K562 (cell line): Measurements from ENCODE around the gene ERBB4. TPM values are rescaled to one million over a fixed set of nuclear protein-coding genes. Genes with fewer than 3 reads are reported as not detected.

Source experiments
- ATAC-seq: fragments of 200-7000 bp; cut with Tn5 transposase; 3 replicates; pipeline ENCODE4 v1.9.1; 2020; ENCODE audit warnings: moderate library complexity
- BruUV-seq: library from RNA; stranded (reverse); fragments of 400-500 nt; replicated peaks from 2 replicates; lab custom pipeline; 2021; lab: Mats Ljungman, UMichigan
- CTCF ChIA-PET: fragments of 300-600 bp; formaldehyde crosslinking; extraction: SDS; loops from one replicate; lab custom pipeline; 2021; ENCODE audit warnings: low intra/inter-chr PET ratio; lab: Yijun Ruan, JAX
- POLR2A ChIA-PET: fragments of 300-600, 350-650 bp; sonication (Branson Sonifier 250); formaldehyde crosslinking; extraction: SDS; loops from one replicate; lab custom pipeline; 2021; ENCODE audit warnings: antibody characterized with exemption, inconsistent platforms; lab: Yijun Ruan, JAX
- DNase-seq, 4 experiments: peaks; one replicate each; pipeline versions ENCODE4 v3.0.0 to v3.0.0-alpha.2; 2011 to 2018; ENCODE audit warnings: low spot score in 3 of 4, mixed read lengths in 3 of 4; ENCODE audit errors: extremely low read depth in 1 of 4
- FAIRE-seq: peaks from 2 replicates; lab custom pipeline; 2011; peaks lifted over from hg19 to GRCh38; lab: Jason Lieb, UNC
- H2AFZ ChIP-seq: 2 replicates; pipeline ENCODE4 v1.6.0; 2011; ENCODE audit warnings: low read depth, low read length, control low read depth, inconsistent platforms
- H3K27ac ChIP-seq: fragments of 200-600 bp; 3 replicates; pipeline ENCODE4 v1.8.0; 2011; ENCODE audit warnings: low read depth, mild to moderate bottlenecking, control low read depth, inconsistent platforms, low read length, moderate library complexity, mixed read lengths; ENCODE audit errors: extremely low read depth
- H3K27me3 ChIP-seq, 2 experiments: fragments of 300-600 bp in 1 of 2; 2 replicates in 1 of 2; 3 replicates in 1 of 2; pipeline versions ENCODE4 v1.6.0 to v1.8.0; 2011; ENCODE audit warnings: inconsistent platforms in 2 of 2, low read length in 2 of 2, mild to moderate bottlenecking in 1 of 2, mixed read lengths in 1 of 2, moderate library complexity in 1 of 2; ENCODE audit not compliant: control insufficient read depth in 2 of 2, insufficient read depth in 2 of 2
- H3K36me3 ChIP-seq: fragments of 300-600 bp; 3 replicates; pipeline ENCODE4 v1.8.0; 2011; ENCODE audit warnings: mild to moderate bottlenecking, low read length, inconsistent platforms; ENCODE audit not compliant: control insufficient read depth, insufficient read depth
- H3K4me1 ChIP-seq, 2 experiments: fragments of 200-600 bp in 1 of 2; replicated peaks in 1 of 2; 2 replicates in 1 of 2; 3 replicates in 1 of 2; pipeline versions ENCODE4 v1.5.1 to v1.8.0; 2011; ENCODE audit warnings: inconsistent platforms in 2 of 2, low read length in 2 of 2, mild to moderate bottlenecking in 1 of 2, mixed read lengths in 1 of 2, moderate library complexity in 1 of 2; ENCODE audit not compliant: control insufficient read depth in 2 of 2, insufficient read depth in 2 of 2
- H3K4me2 ChIP-seq: 2 replicates; pipeline ENCODE4 v1.6.1; 2011; ENCODE audit warnings: low read length, control low read depth, inconsistent platforms, mixed read lengths; ENCODE audit not compliant: insufficient read depth
- H3K4me3 ChIP-seq: fragments of 200-600 bp; sonication (generic), shearing (Covaris generic); 2 replicates; pipeline ENCODE4 v1.5.1; 2016; ENCODE audit warnings: control low read depth, inconsistent platforms
- H3K79me2 ChIP-seq: fragments of 200-600 bp; 3 replicates; pipeline ENCODE4 v1.8.0; 2011; ENCODE audit warnings: low read length, inconsistent platforms; ENCODE audit not compliant: control insufficient read depth, insufficient read depth
- H3K9ac ChIP-seq, 2 experiments: 2 replicates each; pipeline versions ENCODE4 v1.6.0 to v1.6.1; 2011; ENCODE audit warnings: low read depth in 2 of 2, low read length in 2 of 2, control low read depth in 1 of 2, inconsistent platforms in 1 of 2, mild to moderate bottlenecking in 1 of 2, mixed read lengths in 1 of 2; ENCODE audit not compliant: insufficient read depth in 1 of 2
- H3K9me1 ChIP-seq: one replicate; pipeline ENCODE4 v1.6.0; 2011; ENCODE audit warnings: inconsistent platforms, mild to moderate bottlenecking, low read length, moderate library complexity; ENCODE audit not compliant: control insufficient read depth, insufficient read depth
- H3K9me3 ChIP-seq: replicated peaks from 2 replicates; pipeline ENCODE4 v1.5.1; 2011; ENCODE audit warnings: low read depth, low read length, inconsistent platforms; ENCODE audit not compliant: control insufficient read depth, insufficient read depth
- H4K20me1 ChIP-seq: replicated peaks from 2 replicates; pipeline ENCODE4 v1.6.1; 2011; ENCODE audit warnings: low read length, inconsistent platforms, mixed read lengths; ENCODE audit not compliant: control insufficient read depth, insufficient read depth
- CHD2 ChIP-seq: IDR thresholded peaks from 2 replicates; pipeline ENCODE4 v1.6.1; 2011; ENCODE audit warnings: low read depth, low read length
- DEAF1 ChIP-seq: fragments of 450-650 bp; formaldehyde crosslinking; IDR thresholded peaks from 2 replicates; pipeline ENCODE4 v1.4.0; 2020; ENCODE audit warnings: mild to moderate bottlenecking, moderate library complexity
- E2F5 ChIP-seq: sonication (generic); formaldehyde crosslinking; IDR thresholded peaks from 2 replicates; pipeline ENCODE4 v1.8.0; 2022; ENCODE audit warnings: mild to moderate bottlenecking, missing genetic modification reagents
- E4F1 ChIP-seq: fragments of 250-450 bp; sonication (Bioruptor Pico); IDR thresholded peaks from 2 replicates; pipeline ENCODE4 v1.5.0; 2021; ENCODE audit warnings: mild to moderate bottlenecking, borderline replicate concordance
- FUS ChIP-seq: fragments of 200-400 bp; formaldehyde crosslinking; optimal IDR thresholded peaks from 2 replicates; pipeline ENCODE3; 2017; ENCODE audit warnings: low read depth, low read length
- HDAC2 ChIP-seq: fragments of 450-650 bp; IDR thresholded peaks from 2 replicates; pipeline ENCODE4 v1.6.1; 2016; ENCODE audit warnings: mild to moderate bottlenecking
- HMGN3 ChIP-seq: IDR thresholded peaks from 2 replicates; pipeline ENCODE4 v1.6.1; 2011; ENCODE audit warnings: borderline replicate concordance, low read depth, mild to moderate bottlenecking, mixed read lengths, low read length; ENCODE audit not compliant: insufficient read length; ENCODE audit errors: extremely low read depth
- LARP7 ChIP-seq: fragments of 450-650 bp; IDR thresholded peaks from 2 replicates; pipeline ENCODE4 v1.6.1; 2016
- MBD2 ChIP-seq: sonication (generic); IDR thresholded peaks from 2 replicates; pipeline ENCODE4 v1.6.1; 2016; ENCODE audit warnings: low read depth, borderline replicate concordance
- NFIC ChIP-seq: fragments of 450-650 bp; IDR thresholded peaks from 2 replicates; pipeline ENCODE4 v1.6.1; 2017; ENCODE audit warnings: mild to moderate bottlenecking, inconsistent platforms
- NR2C1 ChIP-seq, 2 experiments: fragments of 450-650 bp; IDR thresholded peaks; 2 replicates each; pipeline ENCODE4 v1.6.1; 2017; ENCODE audit warnings: mild to moderate bottlenecking in 2 of 2, antibody characterized with exemption in 1 of 2, inconsistent platforms in 1 of 2, missing compliant biosample characterization in 1 of 2, missing genetic modification characterization in 1 of 2
- TARDBP ChIP-seq: fragments of 450-650 bp; IDR thresholded peaks from 2 replicates; pipeline ENCODE4 v1.6.1; 2016
- ZBTB33 ChIP-seq: sonication (generic); formaldehyde crosslinking; IDR thresholded peaks from 2 replicates; pipeline ENCODE4 v1.8.1; 2023; ENCODE audit warnings: mild to moderate bottlenecking, missing genetic modification reagents
- ZBTB49 ChIP-seq: sonication (generic); formaldehyde crosslinking; IDR thresholded peaks from 2 replicates; pipeline ENCODE4 v1.8.0; 2022; ENCODE audit warnings: missing genetic modification reagents, mild to moderate bottlenecking, borderline replicate concordance
- WGBS: fragments of 100-300 bp; shearing (Covaris generic); methylation state at CpG from one replicate; pipeline ENCODE4 v1.1.6; 2016; ENCODE audit warnings: low coverage, mixed read lengths; ENCODE audit not compliant: insufficient coverage; ENCODE audit errors: missing lambda C conversion rate; 5-methylcytosine and 5-hydroxymethylcytosine counted together
- in situ Hi-C: fragments of 300-500 bp; cut with MboI; formaldehyde crosslinking; loops from 4 replicates; pipeline ENCODE4 v1.15.0; 2018; ENCODE audit warnings: inconsistent platforms, mixed read lengths
- intact Hi-C: fragments of 100-400 bp; cut with micrococcal nuclease; formaldehyde crosslinking; loops from 2 replicates; pipeline ENCODE4 v1.14.2; 2022
- polyA plus RNA-seq, 8 experiments: library from polyadenylated mRNA; depleted of rRNA in 4 of 8; stranded (reverse) in 5 of 8; unstranded in 3 of 8; fragments of >200 nt; fragmentation: Nextera tagmentation in 2 of 8; fragmentation: Illumina TruSeq in 1 of 8; extraction: Ambion mirVana in 2 of 8; extraction: Trizol in 1 of 8; gene quantifications; 2 replicates each; pipeline versions ENCODE4 v1.2.1 to v1.2.3, GENCODE V29; 2011 to 2014; ENCODE audit warnings: inconsistent platforms in 1 of 8, missing spikeins in 1 of 8
- total RNA-seq, 7 experiments: library from RNA; depleted of rRNA in 6 of 7; stranded (reverse); fragments of >200 nt in 6 of 7; fragmentation: Illumina TruSeq in 2 of 7; extraction: Trizol in 2 of 7; gene quantifications; 2 replicates each; pipeline versions ENCODE4 v1.2.1 to v1.2.3, GENCODE V29; 2011 to 2021; ENCODE audit warnings: low replicate concordance in 1 of 7

The ERBB4 gene
- total and polyA plus RNA-seq, 9 of the 15 experiments (the other 6 are each of a cell fraction or from before 2014, with no cell fraction given) = not detected

GRCh38 chr2:212265777-212266176 is 272.8 kb downstream of the ERBB4 start:
- Histone ChIP-seq H3K4me3 (no peak overlapping the region), H3K27ac (no peak overlapping the region), H3K27me3 (no peaks in the 10 kb centered on the region), H2AFZ (no peak overlapping the region), H3K36me3 (no peaks in the 10 kb centered on the region), H3K9ac (no peak overlapping the region), H3K4me2 (no peak overlapping the region), H3K4me1 (no peaks in the 10 kb centered on the region), H4K20me1 (no peaks in the 10 kb centered on the region), H3K79me2 (no peaks in the 10 kb centered on the region), H3K9me3 (no peaks in the 10 kb centered on the region), H3K9me1 (no peaks in the 10 kb centered on the region)
- 0% methylated on average over 3 of the region's 3 CpGs for WGBS
- in situ Hi-C loops = no loop called here
- ATAC-seq (no peak), FAIRE-seq (no peak), DNase-seq (no peak)
- POLR2A ChIA-PET = no interaction called here
- no TSS peak for BruUV-seq
- CTCF ChIA-PET = no interaction called here
- intact Hi-C loops = no loop called here
- no peak for TF ChIP-seq TARDBP
- TF ChIP-seq ZBTB33 (CRISPR knock-in tag) = no peak
- TF ChIP-seq CHD2 = no peak
- no peak for TF ChIP-seq ZBTB49 (CRISPR knock-in tag)
- TF ChIP-seq E4F1 (CRISPR knock-in tag) = no peak
- TF ChIP-seq HDAC2 = no peak
- no peak for TF ChIP-seq DEAF1 (CRISPR knock-in tag)
- TF ChIP-seq NFIC = no peak
- no peak for TF ChIP-seq FUS
- TF ChIP-seq E2F5 = no peak
- TF ChIP-seq MBD2 = no peak
- TF ChIP-seq NR2C1 (IDR thresholded peaks at IDR 0.05) = no peak
- no peak for TF ChIP-seq NR2C1 (tag; IDR thresholded peaks at IDR 0.05)
- no peak for TF ChIP-seq HMGN3
- TF ChIP-seq LARP7 = no peak
